ENCODE measurements around the gene LASP1.

LASP1 gene

GRCh38 chr17:38903404-38903803 is 33.5 kb downstream of the LASP1 start:
- TF ChIP-seq, protein P1, sequence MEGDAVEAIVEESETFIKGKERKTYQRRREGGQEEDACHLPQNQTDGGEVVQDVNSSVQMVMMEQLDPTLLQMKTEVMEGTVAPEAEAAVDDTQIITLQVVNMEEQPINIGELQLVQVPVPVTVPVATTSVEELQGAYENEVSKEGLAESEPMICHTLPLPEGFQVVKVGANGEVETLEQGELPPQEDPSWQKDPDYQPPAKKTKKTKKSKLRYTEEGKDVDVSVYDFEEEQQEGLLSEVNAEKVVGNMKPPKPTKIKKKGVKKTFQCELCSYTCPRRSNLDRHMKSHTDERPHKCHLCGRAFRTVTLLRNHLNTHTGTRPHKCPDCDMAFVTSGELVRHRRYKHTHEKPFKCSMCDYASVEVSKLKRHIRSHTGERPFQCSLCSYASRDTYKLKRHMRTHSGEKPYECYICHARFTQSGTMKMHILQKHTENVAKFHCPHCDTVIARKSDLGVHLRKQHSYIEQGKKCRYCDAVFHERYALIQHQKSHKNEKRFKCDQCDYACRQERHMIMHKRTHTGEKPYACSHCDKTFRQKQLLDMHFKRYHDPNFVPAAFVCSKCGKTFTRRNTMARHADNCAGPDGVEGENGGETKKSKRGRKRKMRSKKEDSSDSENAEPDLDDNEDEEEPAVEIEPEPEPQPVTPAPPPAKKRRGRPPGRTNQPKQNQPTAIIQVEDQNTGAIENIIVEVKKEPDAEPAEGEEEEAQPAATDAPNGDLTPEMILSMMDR (IDR thresholded peaks at IDR 0.05; ENCODE audit: insufficient read depth, low read depth, low read length, missing control alignments), result no peak
- DNase-seq (ENCODE audit: low read depth), result no peak
- H3K4me3 ChIP-seq (ENCODE audit: low read depth, low read length), result no peak overlapping the region

GRCh38 chr17:38904892-38905291 is 35.0 kb downstream of the LASP1 start:
- no peak for DNase-seq (ENCODE audit: low read depth)
- H3K4me3 ChIP-seq (ENCODE audit: low read depth, low read length), result no peak overlapping the region
- TF ChIP-seq, protein P1 (IDR thresholded peaks at IDR 0.05; ENCODE audit: insufficient read depth, low read depth, low read length, missing control alignments), result no peak

GRCh38 chr17:38905375-38905774 is 35.5 kb downstream of the LASP1 start:
- TF ChIP-seq, protein P1 (IDR thresholded peaks at IDR 0.05; ENCODE audit: insufficient read depth, low read depth, low read length, missing control alignments), result no peak
- DNase-seq (ENCODE audit: low read depth), result no peak
- no peak overlapping the region for H3K4me3 ChIP-seq (ENCODE audit: low read depth, low read length)

DNA sequence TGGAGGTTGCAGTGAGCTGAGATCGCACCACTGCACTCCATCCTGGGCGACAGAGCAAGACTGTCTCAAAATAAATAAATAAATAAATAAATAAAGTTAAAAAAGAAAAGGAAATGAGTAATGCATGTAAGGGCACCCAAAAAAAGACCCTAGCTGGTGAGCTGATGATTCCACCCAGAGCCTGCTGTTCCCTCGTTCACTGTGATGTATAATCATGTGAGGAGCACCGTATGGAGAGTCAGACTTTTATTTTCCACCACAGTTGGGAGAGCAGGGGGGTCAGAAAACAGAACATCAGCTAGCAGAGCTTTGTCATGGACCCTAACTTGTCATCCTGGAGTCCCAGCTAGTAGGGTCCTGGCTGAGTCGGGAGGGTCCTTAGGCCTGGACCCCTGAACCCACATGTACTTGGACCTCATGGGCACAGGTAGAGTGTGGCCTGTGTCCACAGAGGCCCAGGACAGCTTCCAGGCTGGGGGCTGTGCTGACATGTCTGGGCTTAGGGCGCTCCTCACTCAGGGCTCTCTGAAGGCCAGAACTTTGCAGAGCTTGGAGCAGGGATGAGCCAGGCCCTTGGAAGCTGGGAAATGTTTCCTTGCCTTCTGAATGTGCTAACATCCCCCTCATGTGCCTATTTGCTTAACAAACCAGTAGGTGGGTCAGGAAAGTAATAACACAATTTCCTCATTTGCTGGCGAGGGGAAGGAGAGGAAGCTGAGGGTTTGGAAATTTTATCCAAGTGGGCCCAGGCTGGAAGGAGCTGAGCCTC is 36.8 kb downstream of the LASP1 start:
- H3K4me3 ChIP-seq (ENCODE audit: low read depth, low read length), result no peak overlapping the region
- TF ChIP-seq, protein P1 (IDR thresholded peaks at IDR 0.05; ENCODE audit: insufficient read depth, low read depth, low read length, missing control alignments), result no peak
- DNase-seq (ENCODE audit: low read depth), result no peak

- no peak for DNase-seq (ENCODE audit: low read depth)
- H3K4me3 ChIP-seq (ENCODE audit: low read depth, low read length), result no peak overlapping the region
- TF ChIP-seq, protein P1 (IDR thresholded peaks at IDR 0.05; ENCODE audit: insufficient read depth, low read depth, low read length, missing control alignments), result no peak
Observed at GRCh38 chr17:38907930-38908675, 38.2 kb downstream of the LASP1 start.

GRCh38 chr17:38908676-38909181 is 38.9 kb downstream of the LASP1 start:
- peak; percentile 62 for DNase-seq (ENCODE audit: low read depth)
- TF ChIP-seq, protein P1 (IDR thresholded peaks at IDR 0.05; ENCODE audit: insufficient read depth, low read depth, low read length, missing control alignments), result no peak
- no peak overlapping the region for H3K4me3 ChIP-seq (ENCODE audit: low read depth, low read length)
